ENCODE measurements around the gene ACOX3.
"Not testable (repeated sequence)": the region's sequence is repeated elsewhere in the genome, so short reads cannot be mapped to it uniquely, and the experiment has no call there.

The ACOX3 gene

GRCh38 chr4:8344377-8344776 is 96.1 kb downstream of the ACOX3 start:
- no peak overlapping the region for H3K27ac Mint-ChIP-seq
- no peak overlapping the region for H3K4me3 Mint-ChIP-seq
- no peaks in the 10 kb centered on the region for H3K27me3 Mint-ChIP-seq (ENCODE audit: low read depth)
- no peak for DNase-seq (ENCODE audit: low spot score)
- no peaks in the 10 kb centered on the region for H3K4me1 Mint-ChIP-seq (ENCODE audit: low read depth)
- no peaks in the 10 kb centered on the region for H3K9me3 Mint-ChIP-seq
- no peaks in the 10 kb centered on the region for H3K36me3 Mint-ChIP-seq (ENCODE audit: low read depth)

DNA sequence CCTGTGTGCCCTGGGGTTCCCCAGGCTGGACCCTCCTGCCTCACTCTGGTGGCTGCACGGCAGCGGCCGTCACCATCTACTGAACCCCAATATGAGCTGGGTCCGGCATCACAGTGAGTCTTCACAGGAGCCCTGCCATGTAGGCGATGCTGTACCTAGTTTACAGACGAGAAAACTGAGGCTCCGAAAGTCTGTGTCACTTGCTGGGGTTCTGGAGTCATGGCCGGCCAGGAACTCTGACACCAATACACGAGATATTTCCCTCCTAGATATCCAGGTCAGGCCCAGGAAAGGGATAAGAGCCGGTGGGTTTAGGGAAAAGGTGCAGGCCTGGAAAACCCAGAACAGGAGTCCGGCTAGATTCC is 96.6 kb downstream of the ACOX3 start:
- Mint-ChIP-seq H3K27ac (no peak overlapping the region), H3K36me3 (ENCODE audit: low read depth) (no peaks in the 10 kb centered on the region), H3K4me3 (no peak overlapping the region), H3K9me3 (no peaks in the 10 kb centered on the region), H3K27me3 (ENCODE audit: low read depth) (no peaks in the 10 kb centered on the region), H3K4me1 (ENCODE audit: low read depth) (no peaks in the 10 kb centered on the region)
- no peak for DNase-seq (ENCODE audit: low spot score)

DNA sequence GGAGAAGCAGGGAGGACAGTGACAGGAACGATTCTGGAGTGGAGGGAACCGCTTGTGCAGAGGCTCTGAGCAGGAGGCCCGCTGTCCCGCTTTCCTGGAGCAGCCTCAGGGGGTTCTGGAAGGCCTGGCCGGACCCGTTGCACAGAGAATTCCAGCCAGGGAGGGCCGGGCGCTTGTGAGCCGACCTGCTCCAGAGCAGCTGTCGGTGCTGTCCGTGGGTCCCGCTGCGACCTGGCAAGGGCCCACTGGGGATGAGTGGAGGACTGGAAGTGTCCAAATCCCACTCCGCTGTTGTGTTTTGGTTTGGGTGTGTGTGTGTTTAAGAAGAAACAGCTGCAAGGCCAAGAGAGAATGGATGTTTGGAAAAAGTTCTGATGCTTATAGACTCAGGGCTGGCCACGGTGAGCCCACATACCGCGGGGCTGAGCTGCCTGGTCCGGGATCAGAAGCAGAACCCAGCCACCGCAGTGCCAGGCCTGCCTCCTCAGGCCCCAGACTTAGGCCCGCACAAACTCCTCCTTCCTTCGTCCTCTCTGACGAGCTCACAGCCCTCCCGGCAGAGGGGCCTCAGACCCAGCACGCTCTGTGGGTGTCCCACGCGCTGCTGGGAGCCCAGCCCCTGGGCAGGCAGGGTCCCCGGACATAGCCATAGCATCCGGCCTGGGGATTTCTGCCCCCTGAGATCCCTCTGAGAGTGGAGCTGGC is 97.1 kb downstream of the ACOX3 start:
- DNase-seq (ENCODE audit: low spot score) = no peak
- H3K4me1 Mint-ChIP-seq (ENCODE audit: low read depth) = no peaks in the 10 kb centered on the region
- H3K4me3 Mint-ChIP-seq = no peak overlapping the region
- H3K27me3 Mint-ChIP-seq (ENCODE audit: low read depth) = no peaks in the 10 kb centered on the region
- no peaks in the 10 kb centered on the region for H3K9me3 Mint-ChIP-seq
- no peaks in the 10 kb centered on the region for H3K36me3 Mint-ChIP-seq (ENCODE audit: low read depth)
- no peak overlapping the region for H3K27ac Mint-ChIP-seq

GRCh38 chr4:8342651-8343261 is 97.8 kb downstream of the ACOX3 start:
- no peaks in the 10 kb centered on the region for H3K36me3 Mint-ChIP-seq (ENCODE audit: low read depth)
- H3K9me3 Mint-ChIP-seq = no peaks in the 10 kb centered on the region
- H3K27me3 Mint-ChIP-seq (ENCODE audit: low read depth) = no peaks in the 10 kb centered on the region
- no peak overlapping the region for H3K4me3 Mint-ChIP-seq
- H3K4me1 Mint-ChIP-seq (ENCODE audit: low read depth) = no peaks in the 10 kb centered on the region
- DNase-seq (ENCODE audit: low spot score) = no peak
- H3K27ac Mint-ChIP-seq = no peak overlapping the region

DNA sequence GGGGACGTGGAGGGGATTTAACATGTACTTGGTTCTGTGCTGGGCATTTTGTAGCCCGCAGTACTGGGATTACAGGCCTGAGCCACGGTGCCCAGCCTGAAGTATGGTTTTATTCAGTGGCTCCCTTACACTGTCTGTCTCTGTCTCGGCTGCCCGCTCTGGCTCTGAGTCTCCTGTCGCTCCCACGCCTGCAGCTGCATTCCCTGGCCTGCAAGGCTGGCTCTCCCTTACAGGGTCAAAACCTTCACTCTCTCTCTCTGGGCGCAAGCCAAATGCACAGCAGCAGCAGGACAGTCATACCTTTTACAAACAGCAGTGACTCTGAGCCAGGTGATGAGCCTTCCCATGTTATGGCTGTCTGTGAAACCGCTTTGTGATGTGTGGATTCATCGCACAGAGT is 98.8 kb downstream of the ACOX3 start:
- no peak for DNase-seq (ENCODE audit: low spot score)
- H3K36me3 Mint-ChIP-seq (ENCODE audit: low read depth) = no peaks in the 10 kb centered on the region
- no peaks in the 10 kb centered on the region for H3K9me3 Mint-ChIP-seq
- no peak overlapping the region for H3K27ac Mint-ChIP-seq
- H3K4me1 Mint-ChIP-seq (ENCODE audit: low read depth) = no peaks in the 10 kb centered on the region
- H3K4me3 Mint-ChIP-seq = no peak overlapping the region
- H3K27me3 Mint-ChIP-seq (ENCODE audit: low read depth) = no peaks in the 10 kb centered on the region

DNA sequence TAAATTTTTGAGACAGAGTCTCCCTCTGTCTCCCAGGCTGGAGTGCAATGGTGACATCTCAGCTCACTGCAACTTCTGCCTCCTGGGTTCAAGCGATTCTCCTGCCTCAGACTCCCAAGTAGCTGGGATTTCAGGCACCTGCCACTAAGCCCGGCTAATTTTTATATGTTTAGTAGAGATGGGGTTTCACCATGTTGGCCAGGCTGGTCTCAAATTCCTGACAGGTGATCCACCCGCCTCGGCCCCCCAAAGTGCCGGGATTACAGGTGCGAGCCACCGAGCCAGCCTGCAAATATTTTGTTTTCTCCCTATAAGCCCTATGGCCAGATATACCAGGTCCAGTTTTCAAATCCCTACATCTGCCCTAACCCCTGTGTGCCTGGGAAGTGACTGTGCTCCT is 99.2 kb downstream of the ACOX3 start:
- H3K4me3 Mint-ChIP-seq; H3K27me3 Mint-ChIP-seq (ENCODE audit: low read depth): not testable (repeated sequence)

DNA sequence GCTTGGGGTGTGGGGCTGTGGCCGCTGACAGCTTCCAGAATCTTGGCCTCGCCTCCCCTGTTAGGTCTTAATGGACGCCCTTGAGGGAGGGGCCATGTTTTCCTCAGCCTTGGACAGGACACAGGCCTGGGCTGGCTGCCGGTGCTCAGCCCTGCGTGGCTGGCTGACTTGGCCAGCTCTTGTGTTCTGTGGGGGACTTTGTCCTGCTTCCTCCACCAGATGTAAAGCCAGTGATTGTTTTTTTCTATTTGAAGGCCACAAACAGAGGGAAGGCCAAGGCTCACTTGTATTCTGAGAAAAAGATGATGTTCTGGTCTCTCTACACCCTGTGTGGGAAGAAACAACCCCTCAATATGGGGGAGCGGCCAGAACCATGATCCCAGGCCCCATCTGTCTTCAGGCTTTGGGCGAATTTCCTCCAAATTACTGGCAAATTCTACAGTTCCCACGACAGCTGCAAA is 99.7 kb downstream of the ACOX3 start:
- Mint-ChIP-seq H3K4me1 (ENCODE audit: low read depth) (no peaks in the 10 kb centered on the region), H3K9me3 (peaks cover 4% of the 10 kb centered on the region), H3K36me3 (ENCODE audit: low read depth) (no peaks in the 10 kb centered on the region), H3K27ac (no peak overlapping the region), H3K27me3 (ENCODE audit: low read depth) (no peaks in the 10 kb centered on the region), H3K4me3 (no peak overlapping the region)
- DNase-seq (ENCODE audit: low spot score) = no peak

More for the DNA sequence above, 99.2 kb downstream of the ACOX3 start:
- DNase-seq (ENCODE audit: low spot score); H3K9me3 Mint-ChIP-seq; H3K27ac Mint-ChIP-seq; H3K4me1 Mint-ChIP-seq (ENCODE audit: low read depth); H3K36me3 Mint-ChIP-seq (ENCODE audit: low read depth): not testable (repeated sequence)

DNA sequence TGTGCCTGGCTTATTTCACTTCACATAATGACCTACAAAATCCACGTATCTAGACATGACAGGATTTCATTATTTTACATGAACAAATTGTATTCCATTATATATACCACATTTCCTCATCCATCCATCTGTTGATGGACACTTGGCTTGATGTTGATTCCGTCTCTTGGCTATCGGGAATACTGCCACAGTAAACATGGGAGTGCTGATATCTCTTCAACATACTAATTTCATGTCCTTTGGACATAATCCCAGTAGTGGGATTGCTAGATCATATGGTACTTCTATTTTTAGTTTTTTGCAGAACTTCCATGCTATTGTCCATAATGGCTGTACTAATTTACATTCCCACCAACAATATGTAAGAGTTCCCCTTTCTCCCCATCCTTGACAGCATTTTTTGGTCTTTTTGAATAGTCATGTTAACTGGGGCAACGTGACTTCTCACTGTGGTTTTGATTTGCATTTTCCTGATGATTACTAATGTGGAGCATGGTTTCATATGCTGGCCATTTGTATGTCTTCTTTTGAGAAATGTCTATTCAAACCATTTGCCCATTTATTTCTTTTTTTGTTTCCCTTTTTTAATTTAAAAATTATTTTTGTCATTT is 102.1 kb downstream of the ACOX3 start:
- H3K36me3 Mint-ChIP-seq (ENCODE audit: low read depth) = no peaks in the 10 kb centered on the region
- H3K27me3 Mint-ChIP-seq (ENCODE audit: low read depth) = no peaks in the 10 kb centered on the region
- peaks cover 5% of the 10 kb centered on the region for H3K9me3 Mint-ChIP-seq
- no peak for DNase-seq (ENCODE audit: low spot score)
- no peak overlapping the region for H3K27ac Mint-ChIP-seq
- no peak overlapping the region for H3K4me3 Mint-ChIP-seq
- H3K4me1 Mint-ChIP-seq (ENCODE audit: low read depth) = no peaks in the 10 kb centered on the region

DNA sequence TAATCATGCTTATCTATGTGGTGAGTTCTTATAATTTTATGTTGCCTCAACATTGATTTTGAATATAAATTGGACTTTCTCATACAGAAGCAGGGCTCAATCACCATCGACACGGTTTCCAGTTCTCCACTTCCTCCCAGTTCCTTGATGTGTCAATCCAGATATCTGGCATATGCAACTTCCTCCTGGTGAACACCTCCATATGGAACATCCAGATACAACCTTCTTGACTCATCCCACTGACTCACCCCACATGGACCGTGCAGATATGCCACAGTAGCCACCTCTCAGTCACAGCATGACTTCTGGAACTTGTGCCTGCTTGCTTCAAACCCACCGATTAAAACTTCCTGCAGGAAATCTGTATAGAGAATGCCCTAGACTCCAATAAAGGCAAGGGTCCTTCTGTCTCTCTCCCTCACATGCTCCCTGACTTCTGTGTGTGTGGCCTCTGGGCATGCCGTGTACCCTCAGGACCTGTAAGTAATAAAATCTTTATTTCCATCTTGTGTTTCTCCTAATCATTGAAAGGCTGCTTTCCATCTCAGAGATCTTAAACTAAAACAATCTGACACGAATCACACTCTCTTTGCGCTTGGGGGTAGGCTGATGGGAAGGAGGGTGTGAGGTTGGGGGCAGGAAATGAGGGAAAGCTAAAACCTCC is 104.0 kb downstream of the ACOX3 start:
- peaks cover 5% of the 10 kb centered on the region for H3K9me3 Mint-ChIP-seq
- no peaks in the 10 kb centered on the region for H3K36me3 Mint-ChIP-seq (ENCODE audit: low read depth)
- H3K27me3 Mint-ChIP-seq (ENCODE audit: low read depth) = no peaks in the 10 kb centered on the region
- no peak overlapping the region for H3K4me3 Mint-ChIP-seq
- no peak overlapping the region for H3K27ac Mint-ChIP-seq
- no peaks in the 10 kb centered on the region for H3K4me1 Mint-ChIP-seq (ENCODE audit: low read depth)
- DNase-seq (ENCODE audit: low spot score) = no peak

DNA sequence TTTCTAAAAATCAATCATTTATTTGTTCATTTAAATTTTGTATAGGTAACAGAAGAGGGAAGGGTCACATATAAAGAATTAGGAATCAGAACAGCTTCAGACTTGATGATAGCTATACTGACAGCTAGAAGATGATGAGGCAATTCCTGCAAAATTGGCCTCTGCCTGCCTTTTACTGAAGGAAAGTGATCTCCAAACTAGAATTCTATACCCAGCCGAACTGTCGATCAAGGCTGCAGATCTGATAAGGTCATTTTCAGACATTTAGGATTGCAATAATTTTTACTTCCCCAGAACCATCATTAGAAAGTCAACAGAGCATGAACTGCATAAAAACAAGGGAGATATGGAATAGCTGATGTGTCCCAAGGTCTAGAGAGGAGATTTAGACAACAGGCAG is 104.7 kb downstream of the ACOX3 start:
- H3K27ac Mint-ChIP-seq = no peak overlapping the region
- H3K9me3 Mint-ChIP-seq = peaks cover 5% of the 10 kb centered on the region
- no peaks in the 10 kb centered on the region for H3K36me3 Mint-ChIP-seq (ENCODE audit: low read depth)
- DNase-seq (ENCODE audit: low spot score) = no peak
- no peaks in the 10 kb centered on the region for H3K27me3 Mint-ChIP-seq (ENCODE audit: low read depth)
- no peaks in the 10 kb centered on the region for H3K4me1 Mint-ChIP-seq (ENCODE audit: low read depth)
- H3K4me3 Mint-ChIP-seq = no peak overlapping the region

DNA sequence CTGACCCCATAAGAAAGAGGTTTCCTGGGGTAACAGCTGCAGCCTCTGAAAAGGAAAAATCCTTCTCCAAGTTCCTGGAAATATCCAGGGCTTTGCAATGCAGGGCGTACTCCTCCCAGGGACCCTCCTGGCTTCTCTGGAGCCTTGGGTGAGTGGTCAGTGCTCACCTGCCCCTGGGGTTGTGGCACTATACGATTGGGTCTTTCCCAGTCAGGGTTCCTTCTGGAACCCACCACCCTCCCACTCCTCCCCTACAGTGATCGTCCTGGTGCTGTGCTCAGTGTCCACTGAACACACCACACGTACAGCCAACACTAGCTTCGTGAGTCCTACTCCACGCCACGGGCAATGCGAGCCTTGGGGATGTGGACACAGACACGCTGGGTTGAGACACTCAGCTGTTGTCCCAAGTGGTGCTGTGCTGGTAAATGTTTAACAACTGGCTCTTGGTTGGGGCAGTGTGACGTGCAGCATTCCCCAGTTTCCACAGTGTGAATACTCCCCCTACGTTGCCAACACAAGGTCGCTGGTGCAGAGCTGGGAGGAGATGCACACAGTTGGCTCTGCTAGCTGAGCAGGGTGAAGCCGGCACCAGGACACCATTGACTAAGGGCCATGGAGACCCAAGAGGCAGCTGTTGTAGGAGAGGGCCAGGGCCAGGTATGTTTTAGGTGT is 105.6 kb downstream of the ACOX3 start:
- Mint-ChIP-seq H3K9me3 (peaks cover 5% of the 10 kb centered on the region), H3K4me3 (no peak overlapping the region), H3K4me1 (ENCODE audit: low read depth) (no peaks in the 10 kb centered on the region), H3K27ac (no peak overlapping the region), H3K36me3 (ENCODE audit: low read depth) (no peaks in the 10 kb centered on the region), H3K27me3 (ENCODE audit: low read depth) (no peaks in the 10 kb centered on the region)
- DNase-seq (ENCODE audit: low spot score) = no peak

GRCh38 chr4:8333726-8334460 is 106.6 kb downstream of the ACOX3 start:
- H3K36me3 Mint-ChIP-seq (ENCODE audit: low read depth) = no peaks in the 10 kb centered on the region
- no peak for DNase-seq (ENCODE audit: low spot score)
- H3K4me3 Mint-ChIP-seq = no peak overlapping the region
- no peaks in the 10 kb centered on the region for H3K27me3 Mint-ChIP-seq (ENCODE audit: low read depth)
- H3K9me3 Mint-ChIP-seq = peaks cover 5% of the 10 kb centered on the region
- H3K27ac Mint-ChIP-seq = no peak overlapping the region
- no peaks in the 10 kb centered on the region for H3K4me1 Mint-ChIP-seq (ENCODE audit: low read depth)

- DNase-seq (ENCODE audit: low spot score) = no peak
- no peaks in the 10 kb centered on the region for H3K4me1 Mint-ChIP-seq (ENCODE audit: low read depth)
- H3K9me3 Mint-ChIP-seq = peaks cover 5% of the 10 kb centered on the region
- no peak overlapping the region for H3K4me3 Mint-ChIP-seq
- H3K27ac Mint-ChIP-seq = no peak overlapping the region
- H3K27me3 Mint-ChIP-seq (ENCODE audit: low read depth) = no peaks in the 10 kb centered on the region
- no peaks in the 10 kb centered on the region for H3K36me3 Mint-ChIP-seq (ENCODE audit: low read depth)
Observed at GRCh38 chr4:8332891-8333331, 107.6 kb downstream of the ACOX3 start.
